NCI-H69 (cell line): ENCODE data around the gene FAM76A.
"Not testable (repeated sequence)": the region's sequence is repeated elsewhere in the genome, so short reads cannot be mapped to it uniquely, and the experiment has no call there.

Experiments
- DNase-seq: peaks from one replicate; lab custom pipeline; 2025; lab: John Stamatoyannopoulos, UW

Gene FAM76A

GRCh38 chr1:27778056-27778455 is 52.3 kb downstream of the FAM76A start:
- DNase-seq, result no peak

GRCh38 chr1:27779122-27779521 is 53.4 kb downstream of the FAM76A start:
- no peak for DNase-seq

- DNase-seq, result no peak
These were observed 57.2 kb downstream of the FAM76A start for GRCh38 chr1:27782950-27783349.

GRCh38 chr1:27784700-27785099 is 58.9 kb downstream of the FAM76A start:
- no peak for DNase-seq

- no peak for DNase-seq
These were observed 60.2 kb downstream of the FAM76A start for GRCh38 chr1:27785781-27786455.

GRCh38 chr1:27787895-27788294 is 62.1 kb downstream of the FAM76A start:
- DNase-seq, result no peak

- no peak for DNase-seq
These were observed 63.8 kb downstream of the FAM76A start for GRCh38 chr1:27789540-27790041.

- not testable (repeated sequence) for DNase-seq
These were observed 64.5 kb downstream of the FAM76A start for GRCh38 chr1:27790270-27790669.

GRCh38 chr1:27795601-27796000 is 69.8 kb downstream of the FAM76A start:
- DNase-seq, result no peak

GRCh38 chr1:27804791-27805190 is 79.0 kb downstream of the FAM76A start:
- DNase-seq, result no peak

GRCh38 chr1:27806758-27807157 is 81.0 kb downstream of the FAM76A start:
- DNase-seq, result no peak

GRCh38 chr1:27807385-27807784 is 81.6 kb downstream of the FAM76A start:
- DNase-seq, result no peak

GRCh38 chr1:27808131-27808530 is 82.4 kb downstream of the FAM76A start:
- DNase-seq, result not testable (repeated sequence)

- no peak for DNase-seq
These were observed 84.1 kb downstream of the FAM76A start for GRCh38 chr1:27809883-27810282.

- DNase-seq, result no peak
These were observed 86.2 kb downstream of the FAM76A start for GRCh38 chr1:27811741-27812500.
